SKM-1 (cell line): Measurements from ENCODE around the gene NPM1.
A peak's percentile ranks its signal among the peaks of the same experiment; 100 is the strongest.
"Not testable (repeated sequence)": the region's sequence is repeated elsewhere in the genome, so short reads cannot be mapped to it uniquely, and the experiment has no call there.

ENCODE experiments used
- DNase-seq: peaks from one replicate; lab custom pipeline; 2025; ENCODE audit not compliant: unreplicated experiment; lab: John Stamatoyannopoulos, UW

NPM1 gene

GRCh38 chr5:171384999-171385398 is 2.6 kb upstream of the NPM1 start:
- DNase-seq = not testable (repeated sequence)

GRCh38 chr5:171386006-171386671 is 1.5 kb upstream of the NPM1 start:
- DNase-seq = no peak

GRCh38 chr5:171386861-171387344 is 746 bp upstream of the NPM1 start:
- no peak for DNase-seq

GRCh38 chr5:171387970-171388815 is 544 bp downstream of the NPM1 start:
- peak; percentile 38 for DNase-seq

- no peak for DNase-seq
These were observed 1.1 kb downstream of the NPM1 start for GRCh38 chr5:171388816-171389168.

GRCh38 chr5:171390883-171391677 is 3.4 kb downstream of the NPM1 start:
- no peak for DNase-seq

GRCh38 chr5:171391996-171392577 is 4.4 kb downstream of the NPM1 start:
- DNase-seq = no peak

GRCh38 chr5:171392585-171393159 is 5.0 kb downstream of the NPM1 start:
- DNase-seq = no peak

GRCh38 chr5:171395042-171395441 is 7.4 kb downstream of the NPM1 start:
- no peak for DNase-seq

- DNase-seq = not testable (repeated sequence)
These were observed 8.9 kb downstream of the NPM1 start for GRCh38 chr5:171396583-171396982.

GRCh38 chr5:171397190-171397589 is 9.5 kb downstream of the NPM1 start:
- no peak for DNase-seq

GRCh38 chr5:171397599-171397998 is 9.9 kb downstream of the NPM1 start:
- DNase-seq = no peak

- not testable (repeated sequence) for DNase-seq
These were observed 11.0 kb downstream of the NPM1 start for GRCh38 chr5:171398660-171399059.

GRCh38 chr5:171400169-171400568 is 12.5 kb downstream of the NPM1 start:
- no peak for DNase-seq

- no peak for DNase-seq
These were observed 13.7 kb downstream of the NPM1 start for GRCh38 chr5:171401167-171401947.

GRCh38 chr5:171402751-171403150 is 15.1 kb downstream of the NPM1 start:
- DNase-seq = not testable (repeated sequence)

- no peak for DNase-seq
These were observed 18.0 kb downstream of the NPM1 start for GRCh38 chr5:171405615-171406014.

GRCh38 chr5:171407234-171407633 is 19.6 kb downstream of the NPM1 start:
- no peak for DNase-seq

GRCh38 chr5:171409164-171410136 is 21.8 kb downstream of the NPM1 start:
- no peak for DNase-seq
